Neuron (in vitro differentiated cells): ENCODE results near the gene MUC6.

ENCODE experiments used
- H2AFZ ChIP-seq: one replicate; pipeline ENCODE4 v1.6.1; 2013; ENCODE audit warnings: low read depth, mild to moderate bottlenecking, inconsistent platforms, low read length, moderate library complexity
- H3K27me3 ChIP-seq: one replicate; pipeline ENCODE4 v1.6.1; 2013; ENCODE audit warnings: low read length; ENCODE audit not compliant: insufficient read depth
- H3K36me3 ChIP-seq: one replicate; pipeline ENCODE4 v1.6.1; 2013; ENCODE audit warnings: low read length; ENCODE audit not compliant: insufficient read depth
- H3K4me1 ChIP-seq: one replicate; pipeline ENCODE4 v1.6.1; 2013; ENCODE audit warnings: low read length; ENCODE audit not compliant: insufficient read depth
- H3K4me3 ChIP-seq: 2 replicates; pipeline ENCODE4 v1.5.1; 2013; ENCODE audit warnings: mild to moderate bottlenecking, low read length, moderate library complexity
- H3K9me3 ChIP-seq: one replicate; pipeline ENCODE4 v1.6.1; 2013; ENCODE audit warnings: low read length

The MUC6 gene

GRCh38 chr11:965206-965775, 71.2 kb downstream of the MUC6 start:
- Histone ChIP-seq H3K27me3 (no peaks in the 10 kb centered on the region), H3K9me3 (peaks cover 7% of the 10 kb centered on the region), H3K4me1 (no peaks in the 10 kb centered on the region), H3K36me3 (peaks cover 25% of the 10 kb centered on the region), H3K4me3 (no peak overlapping the region), H2AFZ (no peak overlapping the region)

- no peak overlapping the region for H2AFZ ChIP-seq
- peaks cover 25% of the 10 kb centered on the region for H3K36me3 ChIP-seq
- H3K4me1 ChIP-seq = no peaks in the 10 kb centered on the region
- no peaks in the 10 kb centered on the region for H3K27me3 ChIP-seq
- H3K4me3 ChIP-seq = no peak overlapping the region
- peaks cover 7% of the 10 kb centered on the region for H3K9me3 ChIP-seq
These were observed 72.7 kb downstream of the MUC6 start for GRCh38 chr11:963852-964251.
